ENCODE results near the gene NLN.
"Not testable (repeated sequence)": the region's sequence is repeated elsewhere in the genome, so short reads cannot be mapped to it uniquely, and the experiment has no call there.

The NLN gene

DNA sequence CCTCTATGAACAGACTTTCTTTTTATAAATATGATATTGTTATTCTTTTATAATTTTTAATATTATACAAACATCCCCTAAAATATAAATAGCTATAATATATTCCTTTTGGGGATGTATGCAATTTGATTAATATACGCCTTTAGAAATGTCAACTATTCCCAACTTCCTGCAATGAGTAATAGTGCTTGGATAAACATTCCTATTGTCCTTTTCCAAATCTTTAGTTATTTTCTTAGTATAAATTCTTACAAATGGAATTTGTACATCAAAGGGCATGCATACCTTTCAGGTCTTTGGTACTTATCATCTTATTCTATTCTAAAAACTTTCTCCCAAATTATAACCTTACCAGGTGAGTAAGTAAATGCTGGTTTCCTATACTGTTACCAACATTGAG, 6.2 kb downstream of the NLN start:
- H3K27ac ChIP-seq (ENCODE audit: low read length) = no peak overlapping the region

GRCh38 chr5:65730910-65731309, 8.9 kb downstream of the NLN start:
- no peak for DNase-seq
- Histone ChIP-seq H3K27ac (ENCODE audit: low read length) (no peak overlapping the region), H3K4me1 (ENCODE audit: insufficient read depth, low read length) (no peaks in the 10 kb centered on the region), H3K9ac (ENCODE audit: low read depth, low read length) (no peak overlapping the region), H4K20me1 (ENCODE audit: insufficient read depth, low read length) (no peaks in the 10 kb centered on the region; the same call in 1 of the 2 replicates), H3K79me2 (ENCODE audit: insufficient read depth, low read length) (peaks cover 12% of the 10 kb centered on the region; the same call in 1 of the 2 replicates), H3K36me3 (ENCODE audit: insufficient read depth, low read length) (no peaks in the 10 kb centered on the region), H3K9me3 (ENCODE audit: insufficient read depth, low read length, severe bottlenecking) (no peaks in the 10 kb centered on the region), H3K4me2 (ENCODE audit: insufficient read depth, low read length) (no peak overlapping the region), H3K4me3 (ENCODE audit: low read depth in 1 of 2, low read length in 2 of 2) (no peak overlapping the region), H2AFZ (ENCODE audit: low read depth, low read length) (no peak overlapping the region), H3K27me3 (ENCODE audit: insufficient read depth, low read length, poor library complexity) (no peaks in the 10 kb centered on the region)
- TF ChIP-seq EZH2 (IDR thresholded peaks at IDR 0.05; ENCODE audit: borderline replicate concordance, low read depth, low read length, severe bottlenecking) (no peak), CTCF (IDR thresholded peaks at IDR 0.05; ENCODE audit: borderline replicate concordance, extremely low read depth, low read length, poor library complexity, severe bottlenecking) (no peak)
- no peak for ATAC-seq (ENCODE audit: insufficient read depth, low read depth)

More for the DNA sequence above, 6.2 kb downstream of the NLN start:
- H3K4me2 ChIP-seq (ENCODE audit: insufficient read depth, low read length) = no peak overlapping the region
- no peak for ATAC-seq (ENCODE audit: insufficient read depth, low read depth)
- no peak for DNase-seq
- no peaks in the 10 kb centered on the region for H3K36me3 ChIP-seq (ENCODE audit: insufficient read depth, low read length)
- H3K4me1 ChIP-seq (ENCODE audit: insufficient read depth, low read length) = peaks cover 12% of the 10 kb centered on the region
- no peak overlapping the region for H3K4me3 ChIP-seq (ENCODE audit: low read depth in 1 of 2, low read length in 2 of 2)
- H3K79me2 ChIP-seq (ENCODE audit: insufficient read depth, low read length) = peaks cover 15% of the 10 kb centered on the region; the same call in 1 of the 2 replicates
- H2AFZ ChIP-seq (ENCODE audit: low read depth, low read length) = no peak overlapping the region
- no peaks in the 10 kb centered on the region for H3K9me3 ChIP-seq (ENCODE audit: insufficient read depth, low read length, severe bottlenecking)
- TF ChIP-seq EZH2 (IDR thresholded peaks at IDR 0.05; ENCODE audit: borderline replicate concordance, low read depth, low read length, severe bottlenecking) = no peak
- no peak for TF ChIP-seq CTCF (IDR thresholded peaks at IDR 0.05; ENCODE audit: borderline replicate concordance, extremely low read depth, low read length, poor library complexity, severe bottlenecking)
- no peaks in the 10 kb centered on the region for H3K27me3 ChIP-seq (ENCODE audit: insufficient read depth, low read length, poor library complexity)
- H4K20me1 ChIP-seq (ENCODE audit: insufficient read depth, low read length) = no peaks in the 10 kb centered on the region; the same call in 1 of the 2 replicates
- no peak overlapping the region for H3K9ac ChIP-seq (ENCODE audit: low read depth, low read length)

- H3K36me3 ChIP-seq (ENCODE audit: insufficient read depth, low read length); H3K4me1 ChIP-seq (ENCODE audit: insufficient read depth, low read length); H3K79me2 ChIP-seq (ENCODE audit: insufficient read depth, low read length): not testable (repeated sequence)
Measured at GRCh38 chr5:65732046-65732445, 10.0 kb downstream of the NLN start.

DNA sequence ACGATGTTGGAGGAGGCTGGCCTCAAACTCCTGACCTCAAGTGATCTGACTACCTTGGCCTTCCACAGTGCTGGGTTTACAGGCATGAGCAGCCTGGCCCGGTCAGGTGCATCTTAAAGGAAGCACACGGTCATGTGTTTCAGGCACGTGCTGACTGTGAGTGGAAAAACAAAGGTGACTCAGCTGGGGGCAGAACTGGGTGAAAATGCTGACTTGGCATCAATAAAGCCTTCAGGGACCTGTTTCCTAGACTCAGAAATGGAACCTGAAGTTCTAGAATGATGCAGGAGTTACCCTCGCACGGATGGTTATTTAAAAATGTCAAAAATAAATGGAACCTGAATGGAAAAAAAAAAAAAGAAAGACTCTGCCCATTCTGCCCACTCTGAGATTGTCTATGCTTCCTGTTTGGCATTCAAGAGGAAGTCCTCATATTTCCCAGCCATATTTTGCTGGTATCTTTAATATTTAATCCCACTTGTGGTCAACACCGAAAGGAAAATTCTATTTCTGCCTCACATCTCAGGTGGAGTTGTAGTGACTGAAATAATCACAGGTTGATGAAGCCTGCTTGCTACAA, 12.3 kb downstream of the NLN start:
- H3K9me3 ChIP-seq (ENCODE audit: insufficient read depth, low read length, severe bottlenecking); DNase-seq; H3K27ac ChIP-seq (ENCODE audit: low read length); H3K36me3 ChIP-seq (ENCODE audit: insufficient read depth, low read length); H3K4me1 ChIP-seq (ENCODE audit: insufficient read depth, low read length); H4K20me1 ChIP-seq (ENCODE audit: insufficient read depth, low read length); H3K4me2 ChIP-seq (ENCODE audit: insufficient read depth, low read length); H2AFZ ChIP-seq (ENCODE audit: low read depth, low read length); H3K27me3 ChIP-seq (ENCODE audit: insufficient read depth, low read length, poor library complexity); H3K4me3 ChIP-seq (ENCODE audit: low read depth in 1 of 2, low read length in 2 of 2); ATAC-seq (ENCODE audit: insufficient read depth, low read depth); H3K9ac ChIP-seq (ENCODE audit: low read depth, low read length): not testable (repeated sequence)
- peaks cover 10% of the 10 kb centered on the region; the same call in 1 of the 2 replicates for H3K79me2 ChIP-seq (ENCODE audit: insufficient read depth, low read length)

More at GRCh38 chr5:65732046-65732445, 10.0 kb downstream of the NLN start:
- not testable (repeated sequence) for H3K27ac ChIP-seq (ENCODE audit: low read length); H2AFZ ChIP-seq (ENCODE audit: low read depth, low read length); H3K9me3 ChIP-seq (ENCODE audit: insufficient read depth, low read length, severe bottlenecking); H3K4me2 ChIP-seq (ENCODE audit: insufficient read depth, low read length); ATAC-seq (ENCODE audit: insufficient read depth, low read depth); H3K27me3 ChIP-seq (ENCODE audit: insufficient read depth, low read length, poor library complexity); H3K4me3 ChIP-seq (ENCODE audit: low read depth in 1 of 2, low read length in 2 of 2); H3K9ac ChIP-seq (ENCODE audit: low read depth, low read length); H4K20me1 ChIP-seq (ENCODE audit: insufficient read depth, low read length); DNase-seq

Data from DND-41 (cell line).